GM19193 (cell line): Measurements from ENCODE around the gene DDX51.

ENCODE experiments used
- POLR2A ChIP-seq: IDR thresholded peaks from 4 replicates; pipeline ENCODE4 v1.6.1; 2011; ENCODE audit not compliant: insufficient read depth, insufficient read length; ENCODE audit errors: extremely low read depth

The DDX51 gene

DNA sequence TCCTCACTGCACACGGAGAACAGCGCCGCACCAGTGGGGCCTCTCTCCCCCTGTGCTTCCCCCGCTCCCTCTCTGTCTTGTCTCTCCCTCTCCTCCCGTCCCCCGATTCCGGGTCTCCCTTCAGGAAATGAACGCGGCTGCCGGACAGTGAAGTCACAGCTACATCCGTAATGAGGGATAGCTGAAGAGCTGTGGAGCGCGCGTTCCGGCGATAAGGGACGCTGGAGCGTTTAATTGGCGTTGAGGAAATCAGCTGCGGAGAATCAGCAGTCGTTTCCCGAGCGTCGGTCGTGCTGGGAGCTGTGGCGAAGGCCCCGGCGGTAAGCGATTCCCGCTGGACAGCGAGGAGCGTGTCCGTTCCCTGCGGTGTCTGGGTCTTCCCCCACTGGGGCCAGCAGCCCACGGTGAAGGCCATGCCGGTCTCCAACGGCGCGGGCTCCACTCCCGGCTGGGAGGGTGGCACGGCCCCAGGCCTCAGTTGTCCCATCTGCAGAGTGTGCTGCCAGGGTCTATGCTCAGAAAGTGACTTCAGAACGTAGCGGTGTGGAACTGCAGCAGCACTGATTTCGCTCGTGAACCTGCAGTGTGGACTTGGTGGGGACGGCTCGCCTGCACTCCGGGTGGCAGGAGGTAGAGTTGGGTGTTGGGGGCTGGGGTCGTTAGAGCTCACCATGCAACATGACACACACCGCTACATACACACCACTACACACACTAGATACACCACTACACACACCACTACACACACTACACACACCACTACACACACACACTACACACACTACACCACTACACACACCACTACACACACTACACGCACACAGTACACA is 11.0 kb upstream of the DDX51 start:
- no peak for TF ChIP-seq POLR2A

DNA sequence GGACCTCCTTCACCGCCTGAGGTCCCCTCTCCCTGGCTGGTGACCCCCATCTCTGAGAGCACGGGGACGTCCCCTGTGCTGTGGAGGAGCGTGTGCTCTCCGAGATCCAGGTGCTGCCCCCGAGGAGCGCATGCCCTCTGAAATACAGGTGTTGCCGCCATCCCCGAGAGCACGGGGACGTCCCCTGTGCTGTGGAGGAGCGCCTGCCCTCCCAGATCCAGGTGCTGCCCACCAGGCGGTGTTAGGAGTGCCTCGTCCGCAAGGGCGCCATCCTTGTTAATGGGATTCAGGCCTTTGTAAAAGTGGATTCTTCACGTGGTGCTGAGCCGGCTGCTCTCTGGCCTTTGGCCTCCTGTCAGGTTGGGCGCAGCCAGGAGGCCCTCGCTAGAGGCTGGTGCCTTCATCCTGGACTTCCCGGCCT is 10.2 kb upstream of the DDX51 start:
- no peak for TF ChIP-seq POLR2A

DNA sequence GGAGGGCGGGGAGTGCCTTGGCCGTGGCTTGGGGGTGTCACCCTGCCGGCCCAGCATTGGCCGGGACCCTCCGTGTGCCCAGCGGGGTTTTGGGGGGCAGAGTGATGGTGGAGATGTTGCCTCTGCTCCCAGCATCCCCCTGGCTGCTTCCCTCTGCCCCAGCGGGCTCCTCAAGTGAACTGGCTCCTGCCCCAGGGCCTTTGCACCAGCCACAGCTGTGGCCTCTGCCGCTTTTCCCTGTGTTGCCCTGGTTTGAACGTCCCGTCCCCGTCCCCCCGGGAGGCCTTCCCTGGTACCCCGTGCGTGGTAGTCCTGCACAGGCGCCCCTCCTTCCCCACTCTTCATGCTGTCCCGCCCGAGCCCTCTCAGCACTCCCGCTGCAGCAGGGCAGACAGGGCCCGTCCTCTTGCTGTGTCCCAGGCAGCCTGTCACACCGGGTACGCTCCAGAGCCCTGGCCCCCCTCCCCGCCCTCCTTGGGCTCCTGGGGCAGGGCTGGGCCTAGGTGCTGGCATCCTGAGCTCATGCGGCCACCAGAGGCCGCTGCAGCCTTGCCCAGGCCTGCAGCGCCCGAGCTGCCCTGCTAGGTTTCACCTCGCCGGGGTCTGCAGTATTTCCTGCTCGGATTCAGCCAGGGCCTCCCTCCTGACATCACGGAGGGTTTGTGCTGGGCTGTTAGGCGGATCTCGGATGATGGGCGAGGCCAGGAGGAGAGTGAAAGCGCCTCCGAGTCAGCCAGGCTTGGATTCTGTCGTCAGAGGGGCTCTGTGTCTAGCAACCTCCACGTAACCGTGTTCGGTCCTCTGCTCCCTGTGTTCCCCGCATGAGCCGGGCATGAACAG is 9.6 kb upstream of the DDX51 start:
- peak; percentile 28 for TF ChIP-seq POLR2A

DNA sequence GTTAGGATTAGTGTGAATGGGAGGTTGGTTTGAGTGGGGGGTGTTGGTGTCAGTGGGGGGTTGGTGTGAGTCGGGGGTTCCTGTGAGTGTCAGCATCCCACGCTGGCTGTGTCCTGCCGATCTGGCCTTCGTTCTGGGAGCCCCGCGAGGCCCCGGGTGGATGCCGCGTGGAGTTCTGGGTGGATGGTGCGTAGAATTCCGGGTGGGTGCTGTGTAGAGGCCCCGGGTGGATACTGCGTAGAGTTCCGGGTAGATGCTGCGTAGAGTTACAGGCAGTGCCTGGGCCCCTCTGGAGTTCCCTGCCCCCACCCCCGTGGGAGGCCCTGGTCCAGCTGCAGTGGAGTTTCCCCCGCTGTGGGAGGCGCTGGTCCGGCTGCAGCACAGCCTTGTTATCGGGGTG is 8.8 kb upstream of the DDX51 start:
- TF ChIP-seq POLR2A, result no peak

DNA sequence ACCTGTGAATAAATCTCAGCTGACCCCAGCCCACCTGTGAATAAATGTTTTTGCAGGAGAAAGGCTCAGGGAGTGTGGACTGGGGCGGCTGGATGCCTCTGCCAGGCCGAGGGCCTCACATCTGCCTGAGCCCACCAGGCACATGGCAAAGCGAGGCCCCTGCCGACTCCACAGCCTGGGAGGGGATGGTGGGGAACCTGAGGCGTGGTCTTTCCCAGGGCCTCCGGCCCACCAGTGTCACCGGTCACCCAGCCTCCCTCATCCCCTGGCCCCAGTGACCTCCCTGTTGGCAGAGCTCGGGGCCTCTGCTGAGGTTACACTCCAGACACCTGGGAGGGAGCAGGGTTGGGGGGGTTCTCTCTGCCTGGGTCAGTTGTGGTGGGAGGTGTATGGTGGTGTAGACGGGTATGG is 8.3 kb upstream of the DDX51 start:
- TF ChIP-seq POLR2A, result no peak

DNA sequence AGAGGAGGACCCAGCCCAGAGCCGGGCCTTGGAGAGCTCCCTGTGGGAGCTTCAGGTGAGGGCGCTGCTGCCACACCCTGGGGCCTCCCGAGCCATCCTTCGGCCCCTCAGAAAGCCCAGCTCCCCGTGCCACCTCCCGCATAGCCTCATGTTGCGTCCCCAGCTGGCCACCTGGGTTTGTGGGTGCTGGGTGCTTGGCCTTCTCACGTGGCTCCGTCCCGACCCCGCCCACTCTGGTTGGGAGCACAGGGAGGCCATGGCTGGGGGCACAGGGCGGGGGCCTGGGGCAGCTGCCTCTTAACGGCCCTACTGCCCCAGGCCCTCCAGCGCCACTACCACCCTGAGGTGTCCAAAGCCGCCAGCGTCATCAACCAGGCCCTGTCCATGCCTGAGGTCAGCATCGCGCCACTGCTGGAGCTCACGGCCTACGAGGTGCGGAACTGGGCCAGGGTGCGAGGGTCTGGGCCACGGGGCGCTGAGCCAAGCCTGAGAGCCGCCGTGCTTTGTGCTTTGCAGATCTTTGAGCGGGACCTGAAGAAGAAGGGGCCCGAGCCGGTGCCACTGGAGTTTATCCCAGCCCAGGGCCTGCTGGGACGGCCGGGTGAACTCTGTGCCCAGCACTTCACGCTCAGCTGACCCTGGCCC is 7.8 kb upstream of the DDX51 start:
- TF ChIP-seq POLR2A, result no peak

DNA sequence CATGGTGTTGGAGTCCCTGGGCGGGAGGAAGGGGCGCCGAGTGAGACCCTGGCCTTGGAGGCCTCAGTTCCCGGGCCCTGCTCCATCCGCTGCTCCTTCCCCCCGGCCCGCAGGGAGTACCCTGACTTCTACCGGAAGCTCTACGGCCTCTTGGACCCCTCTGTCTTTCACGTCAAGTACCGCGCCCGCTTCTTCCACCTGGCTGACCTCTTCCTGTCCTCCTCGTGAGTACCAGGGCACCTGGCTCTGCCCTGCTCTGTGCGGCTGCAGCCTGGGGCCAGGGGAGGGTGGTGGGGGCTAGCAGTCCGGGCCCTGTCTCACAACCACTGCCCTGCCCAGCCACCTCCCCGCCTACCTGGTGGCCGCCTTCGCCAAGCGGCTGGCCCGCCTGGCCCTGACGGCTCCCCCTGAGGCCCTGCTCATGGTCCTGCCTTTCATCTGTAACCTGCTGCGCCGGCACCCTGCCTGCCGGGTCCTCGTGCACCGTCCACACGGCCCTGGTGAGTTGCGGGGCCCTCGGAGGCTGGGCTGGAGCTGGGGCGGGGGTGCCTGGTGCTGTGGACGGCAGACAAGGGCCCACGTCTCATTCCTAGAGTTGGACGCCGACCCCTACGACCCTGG is 7.1 kb upstream of the DDX51 start:
- no peak for TF ChIP-seq POLR2A

DNA sequence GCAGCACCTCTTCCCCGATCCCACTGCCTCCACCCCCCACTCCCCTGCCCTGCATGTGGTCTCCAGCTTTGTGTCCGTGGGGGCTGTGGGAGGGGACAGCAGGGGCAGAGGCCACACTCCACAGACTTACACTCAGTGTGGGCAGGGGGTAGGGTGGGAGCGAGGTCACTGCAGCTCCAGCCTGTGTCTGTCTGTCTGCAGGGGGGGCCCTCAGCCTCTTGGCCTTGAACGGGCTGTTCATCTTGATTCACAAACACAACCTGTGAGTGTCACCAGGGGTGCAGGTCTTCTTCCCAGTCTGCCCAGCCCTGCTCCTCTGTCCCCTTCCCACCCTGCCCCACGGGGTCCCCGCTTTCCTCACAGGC is 6.6 kb upstream of the DDX51 start:
- TF ChIP-seq POLR2A, result no peak

DNA sequence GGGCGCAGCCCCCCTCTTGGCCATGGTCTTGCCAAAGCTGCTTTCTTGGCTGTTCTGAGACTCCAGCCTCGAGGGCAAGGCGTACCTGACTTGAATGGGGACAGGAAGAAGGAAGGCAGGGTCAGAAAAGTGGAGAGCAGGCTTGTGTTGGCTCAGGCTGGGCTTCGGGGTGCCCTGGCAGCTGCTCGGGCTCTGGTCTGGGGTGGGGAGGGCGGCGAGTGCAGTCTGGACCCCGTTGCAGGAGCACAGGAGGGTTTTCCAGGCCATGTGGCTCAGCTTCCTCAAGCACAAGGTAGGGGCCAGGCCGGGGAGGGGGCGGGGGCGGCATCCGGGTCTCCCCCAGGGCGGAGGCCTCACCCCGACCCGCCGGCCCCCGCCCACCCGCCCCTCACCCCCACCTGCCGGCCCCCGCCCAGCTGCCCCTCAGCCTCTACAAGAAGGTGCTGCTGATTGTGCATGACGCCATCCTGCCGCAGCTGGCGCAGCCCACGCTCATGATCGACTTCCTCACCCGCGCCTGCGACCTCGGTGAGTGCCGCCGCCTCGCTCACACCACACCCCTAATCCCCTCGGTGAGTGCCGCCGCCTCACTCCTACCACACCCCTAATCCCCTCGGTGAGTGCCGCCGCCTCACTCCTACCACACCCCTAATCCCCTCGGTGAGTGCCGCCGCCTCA is 4.4 kb upstream of the DDX51 start:
- no peak for TF ChIP-seq POLR2A

DNA sequence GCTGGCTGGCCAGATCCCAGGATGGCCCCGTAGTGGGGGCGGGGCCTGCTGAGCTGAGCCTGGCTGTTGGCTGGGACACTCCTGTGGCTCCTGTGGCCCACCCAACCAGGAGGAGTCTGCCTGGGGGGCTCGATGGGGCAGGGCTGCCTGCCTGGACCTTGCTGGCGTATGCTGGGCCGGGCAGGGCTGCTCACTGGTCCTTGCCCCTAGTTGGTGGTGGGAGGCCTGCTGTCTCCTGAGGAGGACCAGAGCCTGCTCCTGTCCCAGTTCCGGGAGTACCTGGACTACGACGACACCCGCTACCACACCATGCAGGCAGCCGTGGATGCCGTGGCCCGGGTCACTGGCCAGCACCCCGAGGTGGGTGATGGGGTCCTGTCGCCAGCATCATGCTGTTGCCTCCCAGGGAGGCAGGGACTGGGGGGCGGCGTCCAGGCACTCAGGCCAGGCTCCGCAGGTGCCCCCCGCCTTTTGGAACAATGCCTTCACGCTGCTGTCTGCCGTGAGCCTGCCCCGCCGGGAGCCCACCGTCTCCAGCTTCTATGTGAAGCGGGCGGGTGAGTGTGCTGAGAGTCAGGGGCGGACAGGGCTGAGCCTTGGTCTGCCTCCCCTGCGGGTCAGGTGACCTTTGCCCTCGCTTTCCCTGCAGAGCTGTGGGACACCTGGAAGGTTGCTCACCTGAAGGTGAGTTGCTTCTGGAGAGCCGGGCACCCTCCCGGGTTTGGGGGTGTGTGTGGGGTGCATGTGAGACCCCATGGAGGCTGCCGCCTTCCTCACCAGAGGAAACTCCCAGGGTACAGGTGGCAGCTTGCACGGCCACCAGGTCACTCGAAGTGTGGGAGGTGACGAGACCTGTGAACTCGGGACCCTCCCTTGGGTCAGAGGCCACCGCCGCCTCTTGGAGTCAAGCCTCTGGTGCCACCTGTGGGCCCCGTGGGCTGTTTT is 3.6 kb upstream of the DDX51 start:
- TF ChIP-seq POLR2A, result no peak

DNA sequence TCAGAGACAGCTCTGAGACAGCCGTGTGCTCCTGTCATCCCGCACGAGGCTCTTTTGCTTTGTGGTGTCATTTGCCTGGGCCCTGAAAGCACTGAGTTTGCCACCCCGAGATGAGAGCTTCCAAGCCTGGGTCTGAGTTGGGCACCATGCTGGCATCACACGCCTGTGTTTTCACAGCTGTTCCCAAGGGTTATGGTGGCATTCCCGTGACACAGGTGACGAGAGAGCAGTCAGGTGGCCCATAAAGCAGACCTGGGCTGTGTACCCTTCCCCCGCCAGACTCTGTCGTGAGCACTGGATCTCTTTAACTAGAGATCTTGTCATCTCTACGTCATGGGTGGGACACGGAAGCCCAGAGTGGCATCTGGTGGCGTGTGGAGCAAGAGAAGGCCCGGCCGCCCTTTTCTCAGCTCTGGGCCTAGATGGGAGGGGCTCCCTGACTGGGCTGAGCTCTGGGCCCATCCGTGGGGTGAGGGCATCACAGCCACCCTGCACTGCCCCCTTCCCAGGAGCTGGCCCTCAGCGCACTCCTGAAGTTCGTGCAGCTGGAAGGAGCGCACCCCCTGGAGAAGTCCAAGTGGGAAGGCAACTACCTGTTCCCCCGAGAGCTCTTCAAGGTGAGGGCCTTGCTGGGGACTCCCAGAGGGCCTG is 2.8 kb upstream of the DDX51 start:
- TF ChIP-seq POLR2A, result no peak

DNA sequence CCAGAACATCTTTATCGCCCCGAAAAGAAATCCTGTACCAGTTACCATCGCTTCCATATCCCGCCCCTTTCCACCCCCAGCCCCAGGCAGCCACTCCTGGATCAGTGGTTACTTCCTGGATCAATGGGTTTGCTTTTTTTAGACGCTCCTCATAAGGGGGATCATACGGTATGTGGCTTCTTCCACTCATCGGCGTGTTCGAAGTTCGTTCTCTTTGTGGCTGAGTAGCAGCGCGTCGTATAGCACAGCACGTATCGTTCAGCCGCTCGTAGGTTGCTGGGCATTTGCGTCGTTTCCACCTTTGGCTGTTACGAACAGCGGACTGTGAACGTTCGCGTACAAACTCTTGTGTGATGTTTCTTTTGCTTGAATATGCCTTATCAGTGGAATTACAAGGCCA is 2.0 kb upstream of the DDX51 start:
- TF ChIP-seq POLR2A, result no peak

DNA sequence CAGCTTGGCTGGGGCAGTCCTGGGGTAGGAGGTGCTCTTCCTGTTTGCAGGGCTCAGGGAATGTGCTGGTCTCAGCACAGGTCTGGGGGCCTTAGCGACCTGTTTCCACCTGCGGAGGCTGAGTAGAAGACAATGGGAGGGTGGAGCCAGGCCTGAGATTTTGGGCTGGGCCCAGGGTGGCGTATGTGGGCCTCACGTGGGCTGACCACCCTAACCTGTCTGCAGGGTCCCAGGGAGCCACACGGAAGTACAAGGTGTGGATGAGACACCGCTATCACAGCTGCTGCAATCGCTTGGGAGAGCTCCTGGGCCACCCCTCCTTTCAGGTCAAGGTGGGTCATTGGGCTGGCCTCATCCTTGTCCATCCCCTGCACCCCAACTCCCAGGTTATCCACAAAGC is 1.2 kb upstream of the DDX51 start:
- no peak for TF ChIP-seq POLR2A
